NT2/D1 (cell line): ENCODE results near the gene FNBP1L.

Source experiments
- YY1 ChIP-seq: IDR thresholded peaks from 2 replicates; pipeline ENCODE4 v1.6.1; 2011; ENCODE audit not compliant: insufficient read length, insufficient read depth
- ZNF274 ChIP-seq: IDR thresholded peaks from 2 replicates; pipeline ENCODE4 v1.6.1; 2011; ENCODE audit warnings: mild to moderate bottlenecking, low read depth, low read length

DNA sequence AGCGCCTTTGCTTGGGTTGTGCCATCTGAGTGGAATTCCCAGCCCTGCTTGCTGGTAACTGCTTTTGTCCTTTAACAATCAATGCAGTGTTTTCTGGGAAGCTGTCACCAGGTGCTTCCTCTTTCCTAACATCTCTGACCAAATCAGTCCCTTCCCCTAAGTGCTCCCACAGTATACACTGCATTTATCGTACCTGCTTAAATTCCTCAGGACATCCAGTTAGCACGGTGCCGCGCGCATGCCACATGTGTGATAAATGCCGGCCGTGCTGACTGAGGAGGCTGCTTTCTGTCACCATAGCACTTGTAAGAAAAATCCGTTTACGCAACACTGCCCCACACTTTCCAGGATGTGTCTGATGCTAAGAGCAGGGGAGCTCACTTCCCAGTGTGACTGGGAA, 118.3 kb downstream of the FNBP1L start:
- TF ChIP-seq ZNF274 (no peak), YY1 (no peak)
